ENCODE results near the gene HNF4A. TPM values are rescaled to one million over a fixed set of nuclear protein-coding genes. Genes with fewer than 3 reads are reported as not detected.

The HNF4A gene
- total RNA-seq, 2 experiments from 2014 or later, result not detected

GRCh38 chr20:44460795-44461141, 105.3 kb downstream of the HNF4A start:
- POLR2A ChIA-PET, result interaction anchor here (1.2 kb wide), 1 partner anchor 10 kb away, joined by 3 read pairs; no protein-coding TSS in a partner anchor
- Histone ChIP-seq H3K9me2 (ENCODE audit: insufficient read depth, low read length) (no peaks in the 10 kb centered on the region), H3K9me3 (ENCODE audit: low read length) (no peaks in the 10 kb centered on the region), H3K4me2 (ENCODE audit: low read length) (no peak overlapping the region), H4K20me1 (ENCODE audit: insufficient read depth, low read length) (no peaks in the 10 kb centered on the region), H3K36me3 (ENCODE audit: insufficient read depth, low read length) (no peaks in the 10 kb centered on the region), H3K27ac (ENCODE audit: low read depth, low read length, poor library complexity, severe bottlenecking) (no peak overlapping the region), H3K4me1 (ENCODE audit: insufficient read depth, low read length, poor library complexity, severe bottlenecking) (no peaks in the 10 kb centered on the region), H3K79me2 (ENCODE audit: insufficient read depth, low read depth, low read length) (no peaks in the 10 kb centered on the region), H2AFZ (ENCODE audit: low read length) (no peak overlapping the region), H3K4me3 (ENCODE audit: low read depth, low read length, poor library complexity, severe bottlenecking) (no peak overlapping the region)
- DNase-seq (ENCODE audit: low spot score), result peak; percentile 56
- CTCF ChIA-PET (ENCODE audit: unreplicated experiment), result no interaction called here
- BruUV-seq (replicated peaks), result no TSS peak
- intact Hi-C loops (cut with micrococcal nuclease; ENCODE audit: unreplicated experiment), result loop anchor here (1.0 to 2.0 kb wide), 2 partner anchors 72 to 245 kb away; no protein-coding TSS in a partner anchor
- TF ChIP-seq EZH2phosphoT487 (IDR thresholded peaks at IDR 0.05; ENCODE audit: borderline replicate concordance, low read depth, low read length), result no peak
- TF ChIP-seq, protein P1, sequence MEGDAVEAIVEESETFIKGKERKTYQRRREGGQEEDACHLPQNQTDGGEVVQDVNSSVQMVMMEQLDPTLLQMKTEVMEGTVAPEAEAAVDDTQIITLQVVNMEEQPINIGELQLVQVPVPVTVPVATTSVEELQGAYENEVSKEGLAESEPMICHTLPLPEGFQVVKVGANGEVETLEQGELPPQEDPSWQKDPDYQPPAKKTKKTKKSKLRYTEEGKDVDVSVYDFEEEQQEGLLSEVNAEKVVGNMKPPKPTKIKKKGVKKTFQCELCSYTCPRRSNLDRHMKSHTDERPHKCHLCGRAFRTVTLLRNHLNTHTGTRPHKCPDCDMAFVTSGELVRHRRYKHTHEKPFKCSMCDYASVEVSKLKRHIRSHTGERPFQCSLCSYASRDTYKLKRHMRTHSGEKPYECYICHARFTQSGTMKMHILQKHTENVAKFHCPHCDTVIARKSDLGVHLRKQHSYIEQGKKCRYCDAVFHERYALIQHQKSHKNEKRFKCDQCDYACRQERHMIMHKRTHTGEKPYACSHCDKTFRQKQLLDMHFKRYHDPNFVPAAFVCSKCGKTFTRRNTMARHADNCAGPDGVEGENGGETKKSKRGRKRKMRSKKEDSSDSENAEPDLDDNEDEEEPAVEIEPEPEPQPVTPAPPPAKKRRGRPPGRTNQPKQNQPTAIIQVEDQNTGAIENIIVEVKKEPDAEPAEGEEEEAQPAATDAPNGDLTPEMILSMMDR (conservative IDR thresholded peaks at IDR 0.05; ENCODE audit: low read length), result peak; percentile 86

DNA sequence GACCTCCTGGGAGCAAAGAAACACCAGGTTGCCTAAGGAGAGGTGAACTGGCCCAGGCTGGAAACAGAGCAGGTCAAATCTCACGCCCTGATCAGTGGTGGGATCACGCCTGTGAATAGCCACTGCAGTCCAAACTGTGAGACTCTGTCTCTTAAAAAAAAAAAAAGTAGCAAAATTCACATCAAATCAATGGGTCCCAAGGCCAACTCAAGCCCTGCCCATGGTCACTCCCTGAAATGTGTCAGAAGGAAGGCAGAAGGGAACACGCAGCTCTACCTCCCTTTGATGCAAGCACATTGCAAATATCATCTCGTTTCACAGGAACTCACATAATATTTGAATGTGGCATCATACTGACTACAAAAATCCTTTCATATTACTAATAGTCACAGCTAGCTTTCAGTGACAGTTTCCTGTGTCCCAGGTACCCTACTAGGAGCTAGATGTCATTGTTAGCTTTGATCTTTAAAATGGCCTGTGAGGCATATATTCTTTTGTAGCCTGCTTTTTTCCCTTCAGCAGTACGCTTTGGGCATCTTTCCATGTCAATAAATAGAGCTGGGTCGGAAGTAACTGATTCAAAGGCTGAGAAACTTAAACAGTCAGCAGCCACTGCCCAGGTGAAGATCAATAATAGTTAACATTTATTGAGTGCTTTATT, 105.8 kb downstream of the HNF4A start:
- CTCF ChIA-PET (ENCODE audit: unreplicated experiment), result no interaction called here
- H3K4me2 ChIP-seq (ENCODE audit: low read length), result no peak overlapping the region
- no peaks in the 10 kb centered on the region for H3K9me2 ChIP-seq (ENCODE audit: insufficient read depth, low read length)
- POLR2A ChIA-PET, result no interaction called here
- no peaks in the 10 kb centered on the region for H3K9me3 ChIP-seq (ENCODE audit: low read length)
- H4K20me1 ChIP-seq (ENCODE audit: insufficient read depth, low read length), result no peaks in the 10 kb centered on the region
- DNase-seq (ENCODE audit: low spot score), result no peak
- H3K4me1 ChIP-seq (ENCODE audit: insufficient read depth, low read length, poor library complexity, severe bottlenecking), result no peaks in the 10 kb centered on the region
- H3K79me2 ChIP-seq (ENCODE audit: insufficient read depth, low read depth, low read length), result no peaks in the 10 kb centered on the region
- no peaks in the 10 kb centered on the region for H3K36me3 ChIP-seq (ENCODE audit: insufficient read depth, low read length)
- no peak overlapping the region for H3K27ac ChIP-seq (ENCODE audit: low read depth, low read length, poor library complexity, severe bottlenecking)
- no peak for TF ChIP-seq EZH2phosphoT487 (IDR thresholded peaks at IDR 0.05; ENCODE audit: borderline replicate concordance, low read depth, low read length)
- TF ChIP-seq, protein P1 (conservative IDR thresholded peaks at IDR 0.05; ENCODE audit: low read length), result 0 out of 2 replicates have a peak, but pooled peaks have one; percentile 24
- no peak overlapping the region for H2AFZ ChIP-seq (ENCODE audit: low read length)
- H3K4me3 ChIP-seq (ENCODE audit: low read depth, low read length, poor library complexity, severe bottlenecking), result no peak overlapping the region
- BruUV-seq (replicated peaks), result no TSS peak
- intact Hi-C loops (cut with micrococcal nuclease; ENCODE audit: unreplicated experiment), result loop anchor here (1.0 to 2.0 kb wide), 2 partner anchors 72 to 246 kb away; no protein-coding TSS in a partner anchor

- Histone ChIP-seq H3K79me2 (ENCODE audit: insufficient read depth, low read depth, low read length) (no peaks in the 10 kb centered on the region), H3K4me3 (ENCODE audit: low read depth, low read length, poor library complexity, severe bottlenecking) (no peak overlapping the region), H3K9me2 (ENCODE audit: insufficient read depth, low read length) (no peaks in the 10 kb centered on the region), H2AFZ (ENCODE audit: low read length) (no peak overlapping the region), H3K36me3 (ENCODE audit: insufficient read depth, low read length) (no peaks in the 10 kb centered on the region), H3K9me3 (ENCODE audit: low read length) (no peaks in the 10 kb centered on the region), H3K27ac (ENCODE audit: low read depth, low read length, poor library complexity, severe bottlenecking) (no peak overlapping the region), H4K20me1 (ENCODE audit: insufficient read depth, low read length) (no peaks in the 10 kb centered on the region), H3K4me2 (ENCODE audit: low read length) (no peak overlapping the region), H3K4me1 (ENCODE audit: insufficient read depth, low read length, poor library complexity, severe bottlenecking) (no peaks in the 10 kb centered on the region)
- POLR2A ChIA-PET, result no interaction called here
- no TSS peak for BruUV-seq (replicated peaks)
- TF ChIP-seq, protein P1 (conservative IDR thresholded peaks at IDR 0.05; ENCODE audit: low read length), result no peak
- TF ChIP-seq EZH2phosphoT487 (IDR thresholded peaks at IDR 0.05; ENCODE audit: borderline replicate concordance, low read depth, low read length), result no peak
- intact Hi-C loops (cut with micrococcal nuclease; ENCODE audit: unreplicated experiment), result loop anchor here (1.0 to 2.0 kb wide), 2 partner anchors 73 to 246 kb away; no protein-coding TSS in a partner anchor
- CTCF ChIA-PET (ENCODE audit: unreplicated experiment), result no interaction called here
- DNase-seq (ENCODE audit: low spot score), result no peak
Observed at GRCh38 chr20:44461803-44462174, 106.3 kb downstream of the HNF4A start.

All from OCI-LY7 (cell line).